Measurements from ENCODE around the gene KCNK3.
"Not testable (repeated sequence)": the region's sequence is repeated elsewhere in the genome, so short reads cannot be mapped to it uniquely, and the experiment has no call there.

Gene KCNK3

GRCh38 chr2:26692279-26692896 is at the start of gene KCNK3:
TSS of gene KCNK3 (plus strand) at chr2:26692722. CDS start at chr2:26692876, 154 bp downstream.
- DNase-seq: peak; percentile 42

- DNase-seq: no peak
Observed at GRCh38 chr2:26644188-26644835, 48.2 kb upstream of the KCNK3 start.

DNA sequence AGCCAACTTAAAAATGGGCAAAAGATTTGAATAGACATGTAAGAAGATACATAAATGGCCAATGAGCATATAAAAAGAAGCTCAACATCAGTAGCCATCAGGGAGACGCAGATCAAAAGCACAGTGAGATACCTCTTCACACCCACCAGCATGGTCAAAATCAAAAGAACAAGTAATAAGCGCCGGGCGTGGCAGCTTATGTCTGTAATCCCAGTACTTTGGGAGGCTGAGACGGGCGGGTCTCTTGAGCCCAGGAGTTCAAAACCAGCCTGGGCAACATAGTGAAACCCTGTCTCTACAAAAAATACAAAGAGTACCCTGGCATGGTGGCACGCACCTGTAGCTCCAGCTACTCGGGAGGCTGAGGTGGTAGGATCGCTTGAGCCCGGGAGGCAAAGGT is 46.8 kb upstream of the KCNK3 start:
- no peak for DNase-seq

DNA sequence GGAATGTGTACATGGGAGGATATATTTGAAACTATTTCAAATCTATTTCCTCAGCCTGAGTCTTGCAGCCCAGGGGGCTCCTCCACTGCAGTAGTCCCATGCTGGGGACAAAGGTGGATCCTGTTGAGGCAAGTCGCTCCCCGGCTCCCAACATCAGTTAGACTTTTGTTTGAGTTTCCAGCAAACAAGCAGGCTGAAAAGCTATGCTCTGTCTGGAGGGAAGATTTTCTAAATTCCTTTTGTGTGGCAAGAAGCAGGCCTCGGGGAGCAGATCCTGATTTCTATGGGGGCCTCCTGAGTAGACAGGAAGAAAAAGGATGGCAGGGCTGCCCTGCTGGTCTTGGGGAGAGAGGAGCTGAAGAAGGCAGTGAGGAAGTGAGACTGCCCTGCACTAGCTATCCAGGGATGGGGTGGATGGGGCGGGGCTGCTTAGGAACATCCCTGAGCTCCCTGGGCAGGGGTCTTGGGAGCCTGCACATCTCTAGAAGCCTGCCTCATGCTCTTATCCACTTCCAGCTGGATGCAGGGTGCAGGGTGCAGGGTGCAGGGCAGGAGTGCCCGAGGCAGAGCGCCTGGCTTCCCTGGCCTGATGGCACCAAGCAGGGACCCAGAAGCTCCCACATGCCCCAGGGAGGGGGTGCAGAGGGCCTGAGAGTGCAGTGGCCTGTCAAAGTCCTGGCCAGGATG is 45.4 kb upstream of the KCNK3 start:
- no peak for DNase-seq

DNA sequence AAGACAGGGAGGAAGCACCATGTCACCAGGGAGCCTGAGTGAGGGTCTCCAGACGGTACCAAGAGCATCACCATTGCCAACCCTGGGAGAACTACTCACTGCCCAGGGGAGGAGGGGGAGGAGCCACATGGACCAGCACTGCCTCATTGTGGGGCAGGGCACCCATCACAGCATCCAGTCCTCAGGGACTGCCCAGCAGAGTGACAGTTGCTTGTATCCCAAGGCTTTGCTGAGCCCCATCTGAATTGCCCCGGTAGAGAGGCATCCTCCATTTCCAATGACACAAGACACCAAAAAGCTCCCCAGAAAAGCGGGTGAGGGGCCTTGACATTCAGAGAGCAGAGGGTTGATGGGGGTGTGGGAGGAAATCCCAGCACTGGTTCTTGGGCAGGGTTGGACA is 44.5 kb upstream of the KCNK3 start:
- no peak for DNase-seq

DNA sequence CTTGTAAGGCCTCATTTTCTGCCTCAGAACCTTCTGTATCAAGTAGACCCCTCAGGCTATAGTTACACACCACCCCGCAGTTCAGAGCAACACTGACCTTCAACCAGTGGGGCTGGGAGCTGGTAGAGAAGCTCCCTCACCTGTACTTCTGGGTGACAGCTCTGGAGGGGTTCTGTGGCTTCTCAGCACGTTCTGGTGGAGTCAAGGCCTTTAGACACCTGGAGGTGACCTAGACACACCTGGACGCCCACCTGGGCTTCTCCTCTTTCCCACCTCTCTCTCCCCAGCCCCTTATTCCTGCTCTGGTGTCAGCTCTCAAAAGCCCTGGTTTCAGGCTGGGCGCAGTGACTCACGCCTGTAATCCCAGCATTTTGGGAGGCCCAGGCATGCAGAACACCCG is 44.0 kb upstream of the KCNK3 start:
- no peak for DNase-seq

DNA sequence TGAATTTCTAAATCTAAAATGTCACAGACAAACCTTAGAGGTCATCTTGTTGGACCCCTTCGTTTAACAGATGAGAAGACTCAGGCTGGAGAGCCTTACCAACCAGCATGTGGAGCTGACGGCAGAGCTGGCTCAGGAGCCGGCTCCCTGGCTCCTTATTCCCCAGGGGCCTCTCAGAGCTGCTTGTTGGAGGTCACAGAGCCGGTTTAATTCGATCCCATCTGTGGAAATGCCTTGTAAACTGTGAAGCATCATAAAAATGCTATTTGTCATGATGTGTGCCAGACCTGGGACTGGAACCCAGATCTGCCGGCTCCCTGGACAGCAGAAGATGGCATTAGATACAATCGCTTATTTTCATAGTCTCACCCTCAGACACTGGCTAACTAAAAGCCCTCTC is 43.2 kb upstream of the KCNK3 start:
- no peak for DNase-seq

DNA sequence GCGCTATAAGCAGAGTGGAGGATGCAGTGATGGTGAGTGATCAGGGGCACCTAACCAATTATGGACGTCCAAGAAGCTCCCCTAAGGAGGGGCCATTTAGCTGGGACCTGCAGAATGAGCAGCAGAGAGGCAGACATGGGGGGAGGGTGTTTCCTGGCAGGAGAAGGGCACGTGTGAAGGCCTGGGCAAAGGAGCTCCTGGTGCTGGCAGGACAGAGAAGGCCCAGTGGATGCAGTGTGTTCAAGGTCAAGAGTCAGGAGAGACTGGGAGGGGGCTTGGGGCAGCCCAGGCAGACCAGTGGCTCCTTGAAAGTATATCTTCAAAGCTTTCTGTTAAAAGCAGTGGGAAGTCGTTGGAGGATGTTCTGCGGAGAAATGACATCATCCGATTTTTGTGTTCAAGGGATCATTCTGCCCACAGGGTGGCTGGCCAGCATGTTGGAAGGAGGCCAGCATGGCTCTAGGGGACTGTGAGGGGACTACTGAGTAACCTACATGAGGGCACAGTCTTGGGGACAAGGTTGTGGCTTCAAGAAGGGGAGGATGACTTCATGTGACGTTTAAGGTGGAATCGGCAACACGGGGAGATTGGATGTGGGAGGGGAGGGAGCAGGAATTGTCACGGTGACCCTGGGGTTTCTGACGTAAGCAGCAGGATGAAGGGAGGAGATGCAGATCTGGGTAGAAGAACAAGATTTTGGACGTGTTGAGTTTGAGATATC is 42.4 kb upstream of the KCNK3 start:
- no peak for DNase-seq

GRCh38 chr2:26650713-26651469 is 41.6 kb upstream of the KCNK3 start:
- no peak for DNase-seq

DNA sequence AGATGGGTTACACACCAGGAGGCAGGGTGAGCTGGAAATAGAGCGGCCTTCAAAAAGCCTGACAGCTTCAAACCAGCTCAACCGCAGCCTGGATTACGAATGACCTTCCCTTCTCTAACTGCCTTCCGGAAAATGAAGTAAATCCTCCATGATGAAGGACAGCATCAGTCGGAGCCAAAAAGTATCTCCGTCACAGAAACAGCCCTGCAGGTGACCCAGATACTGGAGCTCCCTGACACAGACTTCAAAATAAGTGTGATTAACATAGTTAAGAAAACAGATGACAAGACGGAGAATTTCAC is 41.1 kb upstream of the KCNK3 start:
- no peak for DNase-seq

DNA sequence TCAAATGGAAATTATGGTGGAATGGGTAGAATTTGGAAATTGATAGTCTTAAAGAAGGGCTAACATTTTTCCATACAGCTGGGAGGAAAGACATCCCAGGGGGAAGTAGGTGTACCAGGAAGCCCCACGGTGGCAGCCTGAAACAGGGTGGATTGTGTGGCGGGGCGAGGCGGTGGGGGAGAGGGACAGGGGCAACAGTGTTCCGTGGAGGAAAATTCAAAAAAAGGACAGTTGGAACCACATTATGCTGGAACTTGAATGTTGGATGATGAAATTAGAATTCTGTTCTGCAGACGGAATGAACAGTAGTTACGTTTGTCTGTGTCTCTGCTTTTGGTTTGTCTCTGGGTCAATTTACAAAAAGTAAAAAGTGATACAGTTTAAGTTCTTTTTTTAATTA is 40.7 kb upstream of the KCNK3 start:
- no peak for DNase-seq

- DNase-seq: no peak
Observed at GRCh38 chr2:26652361-26653041, 40.0 kb upstream of the KCNK3 start.

- DNase-seq: no peak
Observed at GRCh38 chr2:26653207-26654060, 39.1 kb upstream of the KCNK3 start.

DNA sequence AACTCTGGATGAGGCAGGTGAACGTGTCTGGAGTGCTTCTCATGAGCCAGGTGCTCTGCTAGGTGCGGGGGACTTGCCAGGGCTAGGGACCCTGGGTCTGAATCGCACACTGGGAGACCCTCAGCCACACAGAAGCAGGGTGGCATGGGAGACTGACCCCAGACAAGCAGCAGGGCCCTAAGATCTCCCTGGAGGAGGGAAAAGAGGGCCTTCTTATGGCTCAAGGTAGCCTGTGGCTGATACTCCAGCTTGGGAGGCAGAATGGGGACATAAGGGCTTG is 38.5 kb upstream of the KCNK3 start:
- no peak for DNase-seq

- not testable (repeated sequence) for DNase-seq
Observed at GRCh38 chr2:26655120-26655519, 37.4 kb upstream of the KCNK3 start.

DNA sequence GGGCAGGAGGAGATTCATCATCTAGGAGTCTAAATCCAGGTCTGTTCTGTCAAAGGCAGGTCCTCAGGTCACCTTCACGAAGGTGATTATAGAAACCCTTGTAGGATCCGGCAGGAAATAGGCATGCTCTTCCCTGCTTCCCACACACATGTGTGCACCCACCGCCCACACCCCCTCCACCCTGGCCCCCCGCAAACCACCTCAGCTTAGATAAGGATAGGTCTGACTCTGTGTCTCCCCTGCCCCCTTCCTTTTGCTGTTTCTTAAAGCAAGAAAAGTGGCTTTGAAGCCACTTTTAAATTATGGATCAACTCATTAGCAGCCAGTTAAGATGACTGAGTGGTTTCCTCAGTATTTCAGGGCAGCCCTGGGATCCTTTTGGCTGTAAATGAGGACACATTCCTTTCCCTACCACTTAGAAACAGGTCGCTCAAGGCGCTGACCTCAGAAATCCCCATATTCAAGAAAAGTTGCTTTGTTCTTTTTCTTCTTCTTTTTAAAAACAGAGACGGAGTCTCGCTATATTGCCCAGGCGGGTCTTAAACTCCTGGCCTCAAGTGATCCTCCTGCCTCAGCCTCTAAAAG is 36.8 kb upstream of the KCNK3 start:
- no peak for DNase-seq

GRCh38 chr2:26657265-26657664 is 35.3 kb upstream of the KCNK3 start:
- DNase-seq: no peak

DNA sequence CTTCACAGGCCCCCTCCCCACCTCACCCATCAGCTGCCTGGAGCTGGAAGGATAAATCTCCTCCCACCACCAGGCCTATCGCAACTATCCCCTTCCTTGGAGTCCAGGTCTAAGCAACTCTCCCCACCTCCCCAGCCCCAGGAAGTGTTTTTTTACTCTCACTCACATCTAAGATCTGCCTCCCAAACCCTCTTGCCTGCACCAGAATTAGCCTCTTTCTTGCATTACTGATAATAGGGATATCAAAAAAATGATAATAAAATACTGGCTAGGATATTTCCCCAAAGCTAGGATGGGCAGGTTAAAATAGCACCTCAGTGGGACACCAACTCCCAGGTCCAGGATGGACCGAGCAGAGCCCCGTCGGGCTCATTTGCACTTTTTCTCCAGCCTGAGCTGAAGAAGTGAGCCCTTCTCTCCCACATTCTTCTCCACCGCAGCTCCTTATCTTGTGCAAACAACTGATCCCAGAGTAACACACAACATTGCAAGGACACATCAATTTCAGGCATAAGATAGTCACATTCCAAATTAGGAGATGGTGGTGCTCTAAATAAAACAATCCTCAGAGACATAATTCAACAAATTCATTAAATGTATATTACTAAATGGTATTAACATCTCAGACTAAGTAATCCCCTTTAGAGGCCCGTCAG is 33.7 kb upstream of the KCNK3 start:
- DNase-seq: no peak

GRCh38 chr2:26660363-26660962 is 32.1 kb upstream of the KCNK3 start:
- DNase-seq: no peak

GRCh38 chr2:26665296-26665695 is 27.2 kb upstream of the KCNK3 start:
- not testable (repeated sequence) for DNase-seq

Data from DMS79 (cell line).